Putamen (tissue), 1 donor: Measurements from ENCODE around the gene PTPN22.
A peak's percentile ranks its signal among the peaks of the same experiment; 100 is the strongest.

Experiments used
- DNase-seq: peaks from one replicate; pipeline ENCODE4 v3.0.0-alpha.2; 2016; ENCODE audit warnings: low spot score

The PTPN22 gene

DNA sequence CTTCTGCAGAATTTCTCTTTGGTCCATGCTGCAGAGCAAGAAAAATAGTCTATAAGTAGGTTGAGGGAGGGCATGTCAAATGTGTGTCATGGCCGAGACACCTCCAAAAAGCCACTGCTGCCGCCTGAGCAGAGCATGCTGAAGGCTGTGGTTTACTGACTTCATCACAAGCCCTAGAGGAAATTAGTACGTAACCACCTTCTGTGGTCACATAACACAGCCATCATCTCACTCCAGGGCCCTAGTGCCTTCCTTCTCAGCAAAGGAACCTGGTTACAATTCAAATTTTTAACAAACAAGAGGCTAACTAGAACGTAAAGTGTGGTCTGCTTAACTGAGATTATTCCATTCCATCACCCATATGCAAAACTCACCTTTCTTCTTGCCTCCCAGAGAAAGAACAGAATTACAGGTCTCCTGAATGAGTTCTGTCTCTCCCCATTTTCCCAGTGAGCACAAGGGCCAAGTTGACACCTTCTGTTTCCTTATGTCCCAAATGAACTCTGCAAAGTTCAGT, at the start of gene PTPN22:
PTPN22 (minus strand) TSS at position 116 of the 517 bp plus-strand sequence.
- DNase-seq = no peak

DNA sequence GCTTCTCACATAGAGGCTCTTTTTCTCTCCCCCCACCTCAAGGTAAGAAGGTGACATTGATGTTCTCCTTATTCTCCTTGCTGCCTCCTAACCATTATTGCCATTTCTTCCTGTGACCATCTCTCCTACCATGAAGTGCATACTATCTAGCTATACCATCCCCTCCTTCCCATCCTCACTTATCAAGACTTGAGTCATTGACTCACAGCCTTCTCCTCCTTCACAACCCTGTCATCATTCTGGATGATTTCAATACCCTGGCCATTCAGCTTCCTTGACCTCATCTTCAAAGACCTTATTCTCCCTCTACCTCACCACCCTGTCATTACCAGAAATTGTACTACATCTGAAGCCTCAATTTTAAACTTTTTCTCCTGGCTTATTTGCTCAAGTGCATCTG, 46.7 kb upstream of the PTPN22 start:
- DNase-seq = no peak

DNA sequence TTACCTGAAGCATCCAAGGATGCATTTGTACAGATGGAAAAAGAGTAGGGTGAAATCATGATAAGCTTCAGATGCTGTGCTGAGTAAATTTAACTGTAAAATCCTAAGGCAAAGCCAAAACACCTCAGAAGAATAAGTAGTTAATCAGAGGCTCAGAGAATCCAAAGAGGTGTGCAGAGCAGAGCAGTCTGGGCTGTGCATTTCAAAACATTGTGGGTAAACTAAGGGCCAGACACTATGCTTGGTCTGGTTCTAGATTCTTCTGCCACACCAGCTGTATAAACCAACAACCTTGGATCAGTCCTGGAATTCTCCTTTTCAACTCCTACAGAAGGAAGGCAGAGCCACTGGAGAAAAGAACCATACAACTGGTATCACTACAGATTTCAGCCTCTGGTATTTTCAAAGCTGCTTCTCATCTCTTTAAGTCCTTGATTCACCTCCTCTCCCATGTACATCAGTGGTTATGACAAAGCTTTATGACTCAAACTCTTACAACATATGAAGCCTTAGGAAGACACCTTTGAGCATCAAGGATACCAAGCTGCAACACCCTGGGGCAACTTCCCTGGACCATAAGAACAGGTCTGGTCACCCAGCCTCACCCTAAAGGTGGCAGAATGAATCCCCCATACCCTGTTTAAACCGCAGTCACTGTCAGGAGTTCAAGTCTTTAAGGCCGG, 46.0 kb upstream of the PTPN22 start:
- no peak for DNase-seq

DNA sequence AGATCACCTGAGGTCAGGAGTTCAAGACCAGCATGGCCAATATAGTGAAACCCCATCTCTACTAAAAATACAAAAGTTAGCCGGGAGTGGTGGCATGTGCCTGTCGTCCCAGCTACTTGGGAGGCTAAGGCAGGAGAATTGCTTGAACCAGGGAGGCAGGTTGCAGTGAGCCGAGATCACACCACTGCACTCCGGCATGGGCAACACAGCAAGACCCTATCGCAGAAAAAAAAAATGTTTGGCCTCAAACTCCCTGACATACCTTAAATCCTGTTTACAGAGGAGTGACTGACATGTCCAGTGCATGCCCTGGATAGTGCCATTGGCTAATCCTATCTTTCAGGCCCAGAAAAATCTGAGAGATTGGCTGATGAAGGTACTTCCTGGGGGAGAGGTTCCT, 45.5 kb upstream of the PTPN22 start:
- no peak for DNase-seq

DNA sequence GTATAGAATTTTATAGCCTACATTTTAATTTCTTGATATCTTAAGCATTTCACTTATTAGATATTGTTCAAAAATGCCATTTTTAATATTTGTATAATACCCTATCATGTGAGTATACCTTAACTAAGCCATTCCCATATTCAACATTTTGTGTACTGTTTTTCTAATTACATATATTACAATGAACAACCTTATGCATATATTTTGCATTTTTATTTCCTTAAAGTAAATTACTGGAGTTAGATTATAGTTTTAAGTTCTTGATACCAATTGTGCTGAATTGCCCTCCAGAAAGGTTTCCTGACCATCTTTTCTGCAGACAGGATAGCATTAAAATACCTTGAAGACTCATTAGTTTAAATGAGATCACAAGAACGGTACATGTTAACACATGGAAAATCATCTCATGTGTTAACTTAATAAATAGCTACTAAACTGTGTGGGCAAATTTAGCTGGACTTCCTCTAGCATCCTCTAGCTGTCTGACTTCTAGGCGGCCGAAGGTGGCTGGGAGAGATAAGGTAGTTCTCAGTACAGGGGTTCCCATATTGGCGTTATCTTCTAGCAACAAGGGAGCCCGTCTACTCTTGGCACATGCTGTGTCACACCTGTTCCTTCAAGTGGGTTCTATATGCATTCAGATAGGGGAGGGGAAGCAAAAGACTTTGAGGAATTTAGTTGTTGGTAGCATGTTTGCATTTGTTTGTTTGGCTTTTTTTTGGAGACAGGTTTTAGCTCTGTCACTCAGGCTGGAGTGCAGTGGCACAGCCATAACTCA, 42.6 kb upstream of the PTPN22 start:
- no peak for DNase-seq

DNA sequence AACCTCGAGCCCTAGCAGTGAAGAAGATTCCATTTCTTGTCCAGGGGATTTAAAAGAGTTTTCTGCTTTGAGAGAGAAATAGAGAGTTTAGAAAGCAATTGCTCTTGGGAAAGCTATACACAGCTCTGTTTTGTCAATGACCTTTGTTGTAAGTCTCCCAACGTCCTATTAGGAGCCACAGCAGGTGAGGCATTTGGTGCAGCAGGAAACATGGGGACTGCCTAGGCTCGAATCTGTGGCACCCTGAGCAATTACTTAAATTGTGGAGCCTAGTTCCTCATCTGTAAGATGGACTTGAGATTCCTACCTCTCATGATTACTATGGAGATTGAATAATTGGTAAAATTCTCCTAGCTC, 41.8 kb upstream of the PTPN22 start:
- no peak for DNase-seq

DNA sequence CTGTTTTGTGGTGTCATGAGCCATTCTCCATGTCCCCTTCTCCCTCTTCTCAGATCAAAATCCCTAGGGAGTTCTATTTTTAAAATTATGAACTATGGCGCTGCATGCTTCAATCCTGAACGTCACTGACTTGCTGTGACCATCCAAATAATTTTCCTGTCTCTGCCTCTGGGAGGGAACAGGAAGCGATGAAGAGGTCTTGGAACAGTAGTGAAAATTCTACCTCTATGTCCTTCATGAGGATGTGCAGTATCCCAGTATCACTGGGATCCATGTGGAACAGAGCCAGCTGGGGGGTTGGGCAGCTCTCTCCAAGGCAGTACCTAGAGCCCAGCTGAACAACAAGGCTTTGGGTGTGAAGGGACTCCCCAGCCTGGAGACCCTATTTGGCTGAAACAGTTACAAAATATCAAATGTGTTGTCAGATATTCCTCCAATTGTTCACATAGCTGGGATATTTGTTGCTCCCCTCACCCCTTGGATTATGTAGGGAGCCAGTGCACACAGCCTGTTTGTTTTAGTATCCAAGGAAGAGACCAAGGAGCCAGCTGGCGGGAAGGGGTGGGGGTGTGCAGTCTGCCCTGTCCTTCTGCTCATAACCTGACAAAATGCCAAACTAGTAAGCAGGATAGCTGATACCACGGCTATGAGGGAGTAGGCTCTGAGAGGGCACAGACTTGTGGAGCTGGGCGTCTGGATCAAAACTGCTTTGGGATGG, 41.2 kb upstream of the PTPN22 start:
- no peak for DNase-seq

DNA sequence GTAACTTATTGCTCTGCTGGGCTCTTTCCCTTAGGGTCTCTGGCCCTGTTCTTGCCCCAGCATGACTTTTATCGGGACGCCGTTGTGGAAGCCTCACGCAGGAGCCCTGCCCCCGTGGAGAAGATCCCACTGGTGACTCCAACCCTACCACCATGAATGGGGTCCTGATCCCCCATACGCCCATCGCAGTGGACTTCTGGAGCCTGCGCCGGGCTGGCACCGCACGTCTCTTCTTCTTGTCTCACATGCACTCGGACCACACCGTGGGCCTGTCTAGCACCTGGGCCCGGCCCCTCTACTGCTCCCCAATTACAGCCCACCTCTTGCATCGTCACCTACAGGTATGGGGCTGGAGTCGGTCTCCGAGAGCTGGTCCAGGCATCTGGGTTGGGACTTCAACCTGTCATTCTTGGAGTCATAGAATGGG, 33.9 kb upstream of the PTPN22 start:
- no peak for DNase-seq

DNA sequence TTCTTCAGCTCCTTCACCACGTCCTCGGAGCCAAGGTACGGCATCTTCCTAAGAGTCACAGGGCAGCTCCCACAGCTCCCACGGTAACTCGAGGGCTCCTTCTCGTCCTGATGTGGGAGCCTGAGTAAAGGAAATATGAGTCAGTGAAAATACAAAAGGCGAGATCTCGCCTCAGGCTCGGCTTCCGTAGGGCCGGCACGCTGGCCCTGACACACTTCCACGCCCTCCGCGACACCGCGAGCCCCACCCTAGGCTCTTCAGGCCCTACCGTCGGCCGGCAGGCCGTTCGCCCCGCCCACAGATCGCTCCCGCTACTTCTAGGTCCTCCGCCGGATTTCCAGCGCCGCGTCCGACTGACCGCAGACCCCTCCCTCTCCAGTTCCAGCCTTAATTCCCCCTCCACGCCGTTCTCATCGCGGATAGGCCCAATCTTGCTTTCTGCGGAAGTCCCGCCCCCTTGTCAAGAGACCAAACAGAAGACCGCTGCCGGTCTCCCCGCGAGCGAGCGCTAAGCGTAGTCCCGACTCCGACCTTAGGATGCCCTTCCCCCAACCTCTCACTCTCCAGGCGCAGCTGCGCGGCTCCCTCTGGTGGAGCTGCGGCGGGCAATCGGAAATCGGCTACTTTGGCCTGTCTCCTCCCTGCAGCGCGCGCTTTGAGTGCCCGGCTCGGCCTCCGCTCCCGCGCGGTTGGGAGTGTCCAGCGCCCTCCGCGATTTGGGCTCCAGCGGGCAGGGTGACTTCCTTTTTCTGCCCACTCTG, 33.3 kb upstream of the PTPN22 start, which contains the start of the genes AP4B1 and DCLRE1B:
AP4B1 (minus strand) TSS at position 126 of the 761 bp plus-strand sequence; CDS start at position 44, 82 bp downstream.
DCLRE1B (plus strand) TSS at position 653 of the 761 bp plus-strand sequence. CDS start 261 bp downstream, outside the sequence.
- peak; percentile 99 for DNase-seq

DNA sequence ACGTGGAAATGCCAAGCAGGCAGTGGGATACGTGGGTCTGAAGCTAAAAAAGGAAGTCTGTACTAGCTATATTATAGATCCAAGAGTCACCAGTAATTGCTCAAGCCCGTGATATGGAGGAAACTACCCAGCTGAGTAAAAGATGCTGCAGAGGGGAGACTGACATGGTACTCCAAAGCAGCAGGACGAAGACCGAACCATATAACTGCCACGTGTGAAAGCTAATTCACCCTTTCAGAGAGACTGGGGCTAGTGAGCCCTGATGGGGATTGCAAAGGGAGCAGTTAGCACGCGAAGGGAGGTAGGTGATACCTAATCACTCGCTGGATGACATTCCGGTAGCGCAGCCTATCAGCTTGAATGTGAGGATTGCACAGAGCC, 32.8 kb upstream of the PTPN22 start:
- DNase-seq = no peak

DNA sequence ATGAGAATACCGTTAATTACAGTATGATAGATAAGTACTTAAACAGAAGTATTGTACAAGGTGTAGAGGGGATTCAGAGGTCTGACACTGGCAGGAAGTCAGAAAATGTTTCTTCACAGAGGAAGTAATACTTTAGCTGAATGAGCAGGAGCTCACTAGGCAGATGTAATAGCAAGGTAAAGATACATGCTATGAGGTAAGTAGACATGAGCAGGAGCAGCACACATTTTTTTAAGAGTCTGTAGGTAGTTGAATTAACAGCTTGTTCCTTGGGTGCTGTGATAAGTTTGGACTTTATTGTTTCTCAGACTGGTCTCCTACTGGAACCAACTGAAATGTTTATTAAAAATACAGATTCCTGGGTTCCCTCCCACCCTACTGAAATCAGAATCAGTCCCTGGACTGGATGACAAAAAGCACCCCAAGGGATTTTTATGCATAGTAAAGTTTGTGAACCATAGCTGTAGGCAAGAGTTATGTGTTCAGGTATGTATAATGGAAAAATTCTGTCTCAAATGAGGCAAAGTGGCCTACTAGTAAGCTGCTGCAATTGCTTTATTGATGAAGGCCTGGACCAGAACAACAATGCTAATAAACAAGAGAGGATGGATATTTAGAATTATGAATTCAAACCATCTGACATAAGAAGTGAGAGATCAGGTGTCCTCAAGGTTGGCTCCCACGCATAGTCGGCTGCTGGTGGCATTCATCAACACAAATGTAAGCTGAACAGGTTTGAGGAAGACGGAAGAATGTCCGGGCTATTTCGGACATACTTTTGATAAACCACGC, 32.2 kb upstream of the PTPN22 start:
- no peak for DNase-seq

DNA sequence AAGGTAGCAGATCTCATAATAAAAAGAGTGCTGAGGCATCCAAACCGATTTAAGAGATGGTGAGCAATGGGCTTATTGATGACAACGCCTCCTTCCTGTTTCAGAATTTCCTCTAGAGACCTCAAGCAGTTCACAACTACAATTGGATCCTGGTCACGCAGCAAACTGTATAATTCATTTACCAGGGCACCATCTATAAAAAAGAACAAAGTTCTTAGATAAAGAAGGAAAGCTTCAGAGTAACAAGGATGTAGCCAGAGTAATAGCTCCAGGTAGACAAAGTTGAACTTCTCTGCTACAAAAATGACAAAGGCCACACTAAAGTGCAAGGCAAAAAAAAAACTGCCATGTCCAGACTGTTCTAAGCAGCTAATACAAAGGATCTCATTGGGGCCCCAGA, 29.7 kb upstream of the PTPN22 start:
- DNase-seq = no peak

DNA sequence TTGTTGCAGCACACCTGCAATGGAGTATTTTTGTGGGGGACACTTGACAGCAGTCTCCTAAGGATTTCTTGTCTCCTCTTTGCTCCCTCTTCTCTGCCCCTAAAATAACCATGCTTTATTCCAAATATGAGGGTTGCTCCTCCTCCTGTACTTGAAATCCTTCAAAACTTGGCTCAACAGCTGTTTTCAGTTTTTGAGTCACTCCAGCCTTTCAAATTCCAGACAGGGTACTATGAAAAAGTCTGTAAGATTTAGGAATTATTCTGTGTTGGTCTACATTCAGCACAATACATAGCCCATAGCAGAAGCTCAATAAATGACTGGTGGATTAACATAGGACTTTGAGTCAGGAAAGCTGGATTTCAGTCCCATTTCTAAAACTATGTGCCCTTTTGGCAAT, 27.6 kb upstream of the PTPN22 start:
- no peak for DNase-seq

DNA sequence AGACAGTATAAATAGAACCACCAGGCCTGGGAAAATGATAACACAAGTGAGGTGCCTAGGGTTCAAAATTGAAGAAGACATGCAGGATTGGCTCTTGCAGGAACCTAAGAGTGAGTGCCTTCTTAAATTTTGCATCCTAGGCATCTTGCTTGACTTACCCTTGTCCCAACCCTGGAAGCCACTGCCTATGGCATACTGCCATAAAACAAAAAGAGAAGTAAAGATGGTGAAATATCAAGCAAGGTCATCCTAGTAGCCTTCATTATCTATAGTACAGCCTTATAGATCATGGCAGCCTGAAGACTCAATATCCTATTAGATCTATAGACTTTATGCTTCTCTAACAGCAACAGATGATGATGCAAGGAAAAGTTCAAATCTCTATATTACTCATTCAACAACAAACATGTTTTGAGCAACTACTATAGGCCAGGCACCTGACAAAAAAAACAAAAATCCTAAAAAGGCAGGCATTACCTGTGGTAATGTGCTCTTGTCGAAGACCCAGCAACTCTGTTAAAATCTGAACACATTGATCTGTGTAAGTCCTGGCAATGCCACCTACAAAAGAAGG, 26.8 kb upstream of the PTPN22 start:
- DNase-seq = no peak

DNA sequence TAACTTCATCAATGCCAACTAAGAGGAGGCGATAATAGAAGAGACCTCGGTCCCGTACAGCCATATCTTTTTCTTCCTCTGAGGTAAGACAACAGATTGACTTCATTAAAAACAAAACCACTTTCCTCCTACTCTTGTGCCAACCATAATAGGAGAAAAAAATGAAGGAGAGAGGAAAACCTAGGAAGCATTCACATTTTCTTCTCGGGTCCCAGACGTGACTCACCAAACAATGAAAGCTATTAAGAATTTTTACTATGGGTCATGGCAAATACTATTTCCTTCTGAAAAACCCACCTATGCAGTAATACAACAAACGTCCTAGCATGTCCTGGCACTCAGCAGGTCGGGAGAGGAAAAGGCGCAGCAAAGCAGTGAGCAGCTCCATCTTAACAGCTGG, 24.4 kb upstream of the PTPN22 start:
- no peak for DNase-seq

DNA sequence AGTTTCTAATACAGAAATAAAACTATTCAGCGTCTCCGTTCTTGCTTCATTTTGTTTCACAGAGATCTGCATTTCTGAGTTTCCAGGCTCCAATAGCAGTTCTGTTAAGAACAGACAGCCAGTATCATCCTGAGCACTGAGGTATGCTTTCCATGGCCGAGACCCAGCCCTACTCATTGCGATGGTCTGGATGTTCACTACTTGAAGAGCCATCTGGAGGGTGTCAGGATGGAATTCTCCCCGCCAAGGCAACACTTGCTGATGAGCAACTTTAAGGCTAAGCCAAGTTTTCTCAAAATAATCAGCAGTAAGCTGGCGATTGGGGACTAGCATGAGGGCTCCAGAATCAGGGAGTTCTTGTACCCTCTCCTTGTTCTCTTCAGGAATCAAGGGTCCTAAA, 23.6 kb upstream of the PTPN22 start:
- no peak for DNase-seq

DNA sequence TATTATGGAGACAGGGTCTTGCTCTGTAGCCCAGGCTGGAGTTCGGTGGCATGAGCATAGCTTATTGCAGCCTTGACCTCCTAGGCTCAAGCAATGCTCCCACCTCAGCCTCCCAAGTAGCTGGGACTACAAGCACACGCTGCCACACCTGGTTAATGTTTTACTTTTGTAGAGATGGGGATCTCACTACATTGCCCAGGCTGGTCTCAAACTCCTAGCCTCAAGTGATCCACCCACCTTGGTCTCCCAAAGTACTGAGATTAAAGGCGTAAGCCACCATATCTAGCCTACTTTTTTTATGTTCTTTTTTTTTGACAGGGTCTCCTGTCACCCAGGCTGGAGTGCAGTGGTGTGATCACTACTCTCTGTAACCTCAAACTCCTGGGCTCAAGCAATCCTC, 21.8 kb upstream of the PTPN22 start:
- no peak for DNase-seq

DNA sequence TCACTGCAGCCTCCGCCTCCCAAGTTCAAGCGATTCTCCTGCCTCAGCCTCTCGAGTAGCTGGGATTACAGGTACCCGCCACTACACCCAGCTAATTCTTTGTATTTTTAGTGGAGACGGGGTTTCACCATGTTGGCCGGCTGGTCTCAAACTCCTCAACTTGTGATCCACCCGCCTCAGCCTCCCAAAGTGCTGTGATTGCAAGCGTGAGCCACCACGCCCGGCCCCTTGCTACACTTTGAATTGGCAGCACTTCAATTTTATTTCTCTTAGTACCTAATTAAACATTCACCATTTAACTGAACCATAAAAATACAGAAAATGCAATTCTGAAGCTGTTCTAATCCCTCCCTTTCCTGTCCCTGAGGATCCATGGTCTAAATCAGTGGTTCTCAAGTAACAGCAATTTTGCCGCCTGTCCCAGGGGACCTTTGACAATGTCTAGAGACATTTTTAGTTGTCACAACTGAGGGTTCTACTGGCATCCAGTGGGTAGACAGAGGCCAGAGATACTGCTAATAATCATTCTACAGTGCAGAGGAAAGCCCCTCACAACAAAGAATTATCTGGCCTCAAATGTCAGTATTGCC, 20.2 kb upstream of the PTPN22 start:
- no peak for DNase-seq

DNA sequence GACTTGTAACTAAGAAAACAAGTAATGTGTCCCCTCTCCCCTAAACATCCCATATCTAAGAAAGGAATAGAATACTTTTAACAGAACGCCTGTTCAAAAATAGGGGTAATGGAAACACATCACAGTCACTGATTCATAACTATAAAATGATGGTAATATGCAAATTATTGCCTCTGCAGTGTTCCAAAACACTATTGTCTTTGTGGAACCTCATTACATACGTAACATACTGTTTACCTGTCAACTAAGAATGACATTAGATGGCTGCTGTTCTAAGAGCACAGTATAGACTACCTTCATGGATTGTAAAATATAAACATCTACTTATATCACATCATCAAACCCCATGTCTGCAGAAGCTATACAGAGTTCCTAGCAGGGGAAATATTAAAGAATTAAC, 19.3 kb upstream of the PTPN22 start:
- DNase-seq = no peak
